Cardiac muscle cell (in vitro differentiated cells and primary cell): ENCODE data around the gene MTRR. TPM values are rescaled to one million over a fixed set of nuclear protein-coding genes. Genes with fewer than 3 reads are reported as not detected.
A peak's percentile ranks its signal among the peaks of the same experiment; 100 is the strongest.

ENCODE experiments used
- DNase-seq, 2 donors: peaks; one replicate each; pipeline versions ENCODE4 v3.0.0 to v3.0.0-alpha.2; 2010 to 2017; ENCODE audit warnings: low read depth in 1 of 2, low spot score in 1 of 2
- H3K27ac ChIP-seq: fragments of 200-600 bp; sonication (generic); 2 replicates; pipeline ENCODE4 v1.5.1; 2016
- H3K27me3 ChIP-seq: fragments of 200-600 bp; sonication (generic); 2 replicates; pipeline ENCODE4 v1.6.0; 2016; ENCODE audit warnings: control low read depth
- H3K36me3 ChIP-seq: fragments of 200-600 bp; sonication (generic); 2 replicates; pipeline ENCODE4 v1.5.1; 2016; ENCODE audit warnings: control low read depth
- H3K4me1 ChIP-seq: fragments of 200-600 bp; sonication (generic); 2 replicates; pipeline ENCODE4 v1.8.1; 2017; ENCODE audit warnings: low read depth, mild to moderate bottlenecking, mixed run types
- H3K4me3 ChIP-seq: fragments of 200-600 bp; sonication (generic); 2 replicates; pipeline ENCODE4 v1.5.1; 2016; ENCODE audit warnings: mild to moderate bottlenecking
- H3K9me3 ChIP-seq: fragments of 200-600 bp; sonication (generic); 2 replicates; pipeline ENCODE4 v1.5.1; 2017; ENCODE audit warnings: low read depth, mild to moderate bottlenecking, control low read depth
- polyA plus RNA-seq: library from polyadenylated mRNA; unstranded; fragments of >200 nt; fragmentation: Nextera tagmentation; extraction: Ambion mirVana; gene quantifications from 2 replicates; pipeline ENCODE4 v1.2.1, GENCODE V29; 2016
- total RNA-seq: library from RNA; depleted of rRNA; stranded (reverse); fragments of >200 nt; gene quantifications from 2 replicates; pipeline ENCODE4 v1.2.3, GENCODE V29; 2016
- TF ChIP-seq, protein P1 (sequence below): IDR thresholded peaks from 2 replicates; pipeline ENCODE4 v1.5.1; 2012; ENCODE audit warnings: low read depth, mild to moderate bottlenecking, low read length

Gene MTRR
- total and polyA plus RNA-seq, 2 experiments from 2014 or later: 31.7 to 34.3 TPM

DNA sequence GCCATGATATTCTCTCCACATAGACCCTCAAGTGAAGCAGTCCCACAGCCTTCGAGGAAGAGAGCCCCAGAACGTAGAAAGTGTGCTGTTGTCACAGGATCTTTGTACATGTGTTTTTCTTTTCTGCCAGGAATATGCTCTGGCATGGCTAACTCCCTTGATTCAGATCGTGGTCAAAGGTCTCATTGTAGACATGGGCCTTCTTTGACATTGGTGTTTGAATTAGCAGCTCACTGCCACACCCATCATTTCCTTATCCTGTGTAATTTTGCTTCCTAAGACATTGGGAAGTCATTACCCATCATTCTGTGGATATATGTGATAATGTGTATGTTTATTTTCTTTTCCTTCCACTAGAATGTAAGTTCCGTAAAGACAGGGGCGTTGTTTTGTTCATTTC, 25.5 kb downstream of the MTRR start:
- Histone ChIP-seq H3K9me3 (no peaks in the 10 kb centered on the region), H3K4me1 (peaks cover 12% of the 10 kb centered on the region), H3K27ac (no peak overlapping the region), H3K4me3 (no peak overlapping the region), H3K27me3 (no peaks in the 10 kb centered on the region), H3K36me3 (peaks cover 78% of the 10 kb centered on the region)
- TF ChIP-seq, protein P1, sequence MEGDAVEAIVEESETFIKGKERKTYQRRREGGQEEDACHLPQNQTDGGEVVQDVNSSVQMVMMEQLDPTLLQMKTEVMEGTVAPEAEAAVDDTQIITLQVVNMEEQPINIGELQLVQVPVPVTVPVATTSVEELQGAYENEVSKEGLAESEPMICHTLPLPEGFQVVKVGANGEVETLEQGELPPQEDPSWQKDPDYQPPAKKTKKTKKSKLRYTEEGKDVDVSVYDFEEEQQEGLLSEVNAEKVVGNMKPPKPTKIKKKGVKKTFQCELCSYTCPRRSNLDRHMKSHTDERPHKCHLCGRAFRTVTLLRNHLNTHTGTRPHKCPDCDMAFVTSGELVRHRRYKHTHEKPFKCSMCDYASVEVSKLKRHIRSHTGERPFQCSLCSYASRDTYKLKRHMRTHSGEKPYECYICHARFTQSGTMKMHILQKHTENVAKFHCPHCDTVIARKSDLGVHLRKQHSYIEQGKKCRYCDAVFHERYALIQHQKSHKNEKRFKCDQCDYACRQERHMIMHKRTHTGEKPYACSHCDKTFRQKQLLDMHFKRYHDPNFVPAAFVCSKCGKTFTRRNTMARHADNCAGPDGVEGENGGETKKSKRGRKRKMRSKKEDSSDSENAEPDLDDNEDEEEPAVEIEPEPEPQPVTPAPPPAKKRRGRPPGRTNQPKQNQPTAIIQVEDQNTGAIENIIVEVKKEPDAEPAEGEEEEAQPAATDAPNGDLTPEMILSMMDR: no peak
- no peak for DNase-seq

DNA sequence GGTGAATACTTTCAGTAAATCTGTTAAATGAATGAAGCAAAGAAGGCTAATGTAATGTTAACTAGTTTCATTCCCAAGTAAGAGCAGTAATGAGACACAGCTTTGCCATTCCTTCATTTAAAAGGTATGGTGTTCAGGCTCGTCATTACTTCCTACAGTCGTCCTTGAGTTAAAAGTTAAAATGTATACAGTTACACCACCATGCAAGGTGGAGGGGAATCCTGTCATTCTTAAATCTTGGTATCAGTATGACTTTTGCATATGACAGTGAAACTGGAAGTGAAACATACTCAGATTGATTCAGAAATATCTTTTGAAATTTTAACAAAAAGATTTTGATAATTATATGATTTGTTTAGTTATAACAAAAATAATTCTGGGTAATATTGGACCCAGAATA, 25.9 kb downstream of the MTRR start:
- no peak overlapping the region for H3K27ac ChIP-seq
- H3K27me3 ChIP-seq: no peaks in the 10 kb centered on the region
- H3K36me3 ChIP-seq: peaks cover 78% of the 10 kb centered on the region
- H3K4me1 ChIP-seq: peaks cover 12% of the 10 kb centered on the region
- TF ChIP-seq, protein P1: no peak
- H3K4me3 ChIP-seq: no peak overlapping the region
- no peak for DNase-seq
- no peaks in the 10 kb centered on the region for H3K9me3 ChIP-seq

DNA sequence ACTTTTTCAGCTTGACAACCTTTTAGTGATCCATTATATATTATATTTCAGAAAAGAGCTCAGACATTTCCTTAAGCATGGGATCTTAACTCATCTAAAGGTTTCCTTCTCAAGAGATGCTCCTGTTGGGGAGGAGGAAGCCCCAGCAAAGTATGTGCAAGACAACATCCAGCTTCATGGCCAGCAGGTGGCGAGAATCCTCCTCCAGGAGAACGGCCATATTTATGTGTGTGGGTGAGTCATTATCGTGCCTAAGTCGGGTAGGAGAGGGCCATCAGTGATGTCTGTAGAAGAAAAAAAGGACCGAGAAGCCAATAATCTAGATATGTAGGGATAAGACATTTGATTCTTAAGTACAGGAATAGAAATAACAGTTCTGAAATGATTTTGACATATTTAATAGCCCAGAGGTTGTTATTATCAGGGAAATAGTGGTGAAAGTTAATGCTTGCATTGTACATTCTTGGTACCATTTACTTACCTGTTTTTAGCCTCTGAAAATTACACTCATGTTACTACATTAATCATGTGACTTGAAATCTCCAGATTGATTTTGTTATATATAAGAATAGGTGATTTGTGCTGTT, 28.2 kb downstream of the MTRR start:
- Histone ChIP-seq H3K36me3 (peaks cover 82% of the 10 kb centered on the region), H3K27me3 (no peaks in the 10 kb centered on the region), H3K4me3 (no peak overlapping the region), H3K9me3 (no peaks in the 10 kb centered on the region), H3K4me1 (peaks cover 12% of the 10 kb centered on the region), H3K27ac (peak overlapping the region; percentile 66)
- peak; percentile 10 to 50 for DNase-seq
- TF ChIP-seq, protein P1: peak; percentile 32

DNA sequence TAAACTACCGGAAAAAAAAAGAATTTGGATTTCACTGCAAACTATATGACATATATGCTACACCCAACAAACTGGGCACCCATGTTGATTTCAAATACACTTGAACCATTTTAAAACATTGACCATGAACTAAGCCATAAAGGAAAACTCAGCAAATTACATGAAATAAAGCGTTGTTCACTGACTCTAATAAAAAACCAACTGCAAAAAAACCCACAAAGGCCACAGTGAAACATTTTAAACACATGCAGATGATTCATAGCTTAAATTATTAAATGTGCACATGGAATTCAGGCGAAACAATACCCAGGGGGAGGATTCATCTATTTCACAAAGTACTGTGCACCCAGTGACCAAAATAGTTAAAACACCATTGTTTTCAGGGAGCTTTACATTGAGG, 33.3 kb downstream of the MTRR start:
- no peak overlapping the region for H3K27ac ChIP-seq
- peaks cover 46% of the 10 kb centered on the region for H3K36me3 ChIP-seq
- no peak overlapping the region for H3K4me3 ChIP-seq
- TF ChIP-seq, protein P1: no peak
- H3K4me1 ChIP-seq: peaks cover 11% of the 10 kb centered on the region
- no peaks in the 10 kb centered on the region for H3K9me3 ChIP-seq
- DNase-seq: no peak
- H3K27me3 ChIP-seq: no peaks in the 10 kb centered on the region

DNA sequence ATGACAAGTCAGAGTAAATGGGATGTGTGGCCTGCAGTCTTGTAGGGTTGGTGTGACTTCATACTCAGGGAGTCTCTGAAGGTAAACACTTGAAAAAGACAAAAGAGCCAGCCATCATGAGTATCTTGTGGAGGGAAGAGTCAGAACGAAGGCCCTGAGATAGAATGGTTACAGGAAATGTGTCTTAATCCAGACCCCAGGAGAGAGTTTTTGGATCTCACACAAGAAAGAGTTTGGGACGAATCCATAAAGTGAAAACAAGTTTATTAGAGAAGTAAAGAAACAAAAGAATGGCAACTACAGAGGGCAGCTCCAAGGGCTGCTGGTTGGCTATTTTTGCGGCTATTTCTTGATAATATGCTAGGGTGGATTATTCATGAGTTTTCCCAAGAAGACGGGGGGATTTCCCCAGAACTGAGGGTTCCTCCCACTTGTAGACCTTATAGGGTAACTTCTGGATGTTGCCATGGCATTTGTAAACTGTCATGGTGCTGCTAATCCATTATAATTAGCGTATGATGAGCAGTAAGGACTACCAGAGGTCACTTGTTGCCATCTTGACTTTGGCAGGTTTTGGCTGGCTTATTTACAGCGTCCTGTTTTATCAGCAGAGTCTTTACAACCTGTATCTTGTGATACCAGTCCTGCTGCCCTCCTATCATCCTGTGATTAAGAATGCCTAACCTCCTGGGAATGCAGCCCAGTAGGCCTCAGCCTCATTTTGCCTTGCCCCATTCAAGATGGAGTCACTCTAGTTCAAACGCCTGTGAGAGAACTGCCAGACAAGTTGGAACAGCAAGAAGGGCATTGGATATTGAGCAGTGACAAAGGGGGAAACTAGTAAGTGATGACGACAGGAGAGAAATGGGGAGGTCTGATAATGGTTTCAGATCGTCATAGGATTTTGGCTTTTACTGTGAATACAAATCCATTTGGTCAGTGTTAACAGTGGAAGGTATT, 34.0 kb downstream of the MTRR start:
- Histone ChIP-seq H3K9me3 (no peaks in the 10 kb centered on the region), H3K27ac (no peak overlapping the region), H3K36me3 (peaks cover 42% of the 10 kb centered on the region), H3K4me1 (peaks cover 4% of the 10 kb centered on the region), H3K4me3 (no peak overlapping the region), H3K27me3 (no peaks in the 10 kb centered on the region)
- no peak for DNase-seq
- TF ChIP-seq, protein P1: no peak
